GM18502 (cell line): ENCODE results near the gene SLC38A10.

Source experiments
- ATAC-seq: cut with Tn5 transposase; IDR thresholded peaks from one replicate; pipeline ENCODE4 v1.9.1; 2021; ENCODE audit warnings: mild to moderate bottlenecking; ENCODE audit not compliant: unreplicated experiment, poor library complexity

SLC38A10 gene

DNA sequence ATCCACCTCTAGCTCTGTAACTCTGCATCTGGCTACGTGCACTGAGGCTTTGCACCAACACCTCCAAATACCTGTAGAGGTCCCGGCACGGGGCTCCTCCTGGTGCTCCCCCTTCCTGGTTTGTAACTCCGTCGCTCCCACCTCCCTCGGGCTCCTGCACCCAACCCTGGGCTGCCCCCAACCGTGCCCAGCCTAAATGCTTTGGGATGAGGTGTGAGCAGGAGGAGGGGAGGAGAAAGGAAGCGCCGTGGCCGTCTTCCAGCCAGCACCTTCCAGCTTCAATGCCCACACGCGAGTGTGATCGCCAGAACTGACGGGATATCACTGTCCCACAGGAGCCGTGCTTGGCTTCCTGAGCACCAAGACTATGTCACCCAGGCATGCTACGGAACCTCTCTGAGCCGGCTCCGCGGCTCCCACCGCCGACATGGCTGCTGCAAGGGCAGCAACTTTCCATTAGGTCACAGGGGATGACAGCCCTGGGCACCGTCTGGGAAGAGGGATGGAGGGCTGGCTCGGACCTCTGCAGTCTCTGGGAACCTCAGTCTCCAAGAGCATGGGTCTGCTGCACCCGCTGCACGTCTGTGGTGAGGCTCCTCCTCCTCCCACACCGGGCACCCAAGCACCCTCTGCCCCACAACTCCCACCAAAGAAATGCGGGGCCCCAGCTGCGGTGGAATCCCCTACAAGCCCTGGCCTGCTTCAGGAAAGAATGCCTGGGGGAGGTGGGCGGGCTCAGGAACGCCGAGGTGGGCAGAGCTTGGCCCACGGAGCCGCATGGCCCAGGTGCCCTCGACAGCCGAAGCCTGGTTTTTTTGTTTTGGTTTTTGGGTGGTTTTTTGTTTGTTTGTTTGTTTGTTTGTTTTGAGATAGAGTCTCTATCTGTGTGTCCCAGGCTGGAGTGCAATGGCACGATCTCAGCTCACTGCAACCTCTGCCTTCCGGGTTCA is 6.4 kb upstream of the SLC38A10 start:
- ATAC-seq, result no peak

DNA sequence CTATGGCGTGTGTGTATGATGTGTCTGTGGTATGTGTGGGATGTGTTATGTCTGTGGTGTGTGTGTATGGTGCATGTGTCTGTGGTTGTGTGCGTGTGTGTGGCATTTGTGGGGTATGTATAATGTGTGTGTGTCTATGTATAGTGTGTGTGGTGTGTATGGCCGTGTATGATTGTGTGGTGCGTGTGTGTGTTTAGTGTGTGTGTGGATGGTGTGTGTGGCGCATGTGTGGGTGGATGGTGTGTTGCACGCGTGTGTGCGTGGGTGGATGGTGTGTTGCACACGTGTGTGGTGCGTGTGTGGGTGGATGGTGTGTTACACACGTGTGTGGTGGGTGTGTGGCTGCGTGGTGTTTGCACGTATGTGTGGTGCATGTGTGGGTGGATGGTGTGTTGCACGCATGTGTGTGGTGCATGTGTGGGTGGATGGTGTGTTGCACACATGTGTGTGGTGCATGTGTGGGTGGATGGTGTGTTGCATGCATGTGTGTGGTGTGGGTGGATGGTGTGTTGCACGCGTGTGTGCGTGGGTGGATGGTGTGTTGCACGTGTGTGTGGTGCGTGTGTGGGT is 5.6 kb upstream of the SLC38A10 start:
- ATAC-seq, result no peak

DNA sequence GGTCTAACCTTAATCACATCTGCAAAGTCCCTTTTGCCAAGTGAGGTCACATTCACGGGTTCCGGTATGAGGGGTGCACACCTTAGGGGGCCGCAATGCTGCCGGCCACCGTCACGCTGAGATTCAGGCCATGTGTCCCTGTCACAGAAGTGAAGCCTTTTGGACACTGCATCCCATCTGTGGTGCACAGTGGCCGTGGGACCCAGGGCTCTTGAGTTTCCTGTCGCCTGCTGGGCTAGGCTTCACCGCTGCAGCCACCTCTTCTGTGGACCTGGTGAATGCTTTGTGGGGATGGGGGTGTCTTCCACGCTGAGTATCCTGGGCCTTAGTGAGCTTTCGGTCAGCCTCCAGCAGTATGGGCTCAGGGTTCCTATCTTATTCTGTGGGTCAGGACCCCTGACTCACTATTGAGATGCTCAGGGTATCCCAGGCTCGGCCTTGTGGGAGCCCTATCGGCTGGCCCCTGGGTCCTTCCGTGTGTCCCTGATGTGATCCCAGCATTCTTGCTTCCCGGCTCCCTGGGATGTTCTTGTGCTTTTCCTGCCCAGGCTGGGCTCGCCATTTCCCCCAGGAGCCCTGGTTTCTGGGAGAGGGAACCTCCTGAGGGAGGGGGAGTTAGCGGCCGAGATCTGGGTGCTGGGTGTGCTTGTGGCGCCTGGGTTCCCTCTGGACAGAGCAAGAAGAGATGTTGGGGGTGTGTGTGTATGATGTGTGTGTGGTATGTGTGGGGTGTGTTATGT is 4.9 kb upstream of the SLC38A10 start:
- no peak for ATAC-seq

DNA sequence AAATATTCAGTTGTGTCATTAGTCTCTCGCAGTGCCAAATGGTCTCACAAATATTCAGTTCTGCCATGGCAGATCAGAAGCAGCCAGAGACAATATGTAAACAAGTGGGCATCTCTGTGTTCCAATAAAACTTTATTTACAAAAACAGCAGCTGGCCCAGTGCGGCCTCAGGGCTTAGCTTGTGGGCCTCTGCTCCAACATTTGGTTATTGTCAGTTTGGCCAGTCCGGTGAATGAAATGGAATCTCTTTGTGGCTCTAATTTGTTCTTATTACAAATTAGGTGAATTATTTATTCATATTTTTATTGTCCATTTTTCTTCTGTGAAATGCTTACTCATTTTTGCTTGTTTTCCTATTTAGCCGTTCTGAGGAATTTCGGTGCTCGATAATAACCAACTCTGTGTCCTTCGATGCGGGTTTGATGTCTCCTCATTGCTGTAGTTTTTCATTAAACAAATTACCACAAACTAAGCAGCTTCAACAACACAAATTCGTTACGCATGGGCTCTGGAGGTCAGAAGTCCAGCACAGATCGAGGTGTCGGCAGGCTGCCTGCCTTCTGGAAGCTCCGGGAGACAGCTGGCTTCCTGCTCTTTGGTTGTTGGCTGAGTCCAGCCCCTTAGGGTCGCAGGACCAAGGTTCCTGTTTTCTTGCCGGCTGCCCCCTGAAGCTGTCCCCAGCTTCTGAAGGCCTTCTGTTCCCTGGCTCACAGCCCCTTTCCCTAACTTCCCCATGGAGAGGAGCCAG is 4.1 kb upstream of the SLC38A10 start:
- ATAC-seq, result no peak

GRCh38 chr17:81298325-81298990 is 3.4 kb upstream of the SLC38A10 start:
- ATAC-seq, result no peak

DNA sequence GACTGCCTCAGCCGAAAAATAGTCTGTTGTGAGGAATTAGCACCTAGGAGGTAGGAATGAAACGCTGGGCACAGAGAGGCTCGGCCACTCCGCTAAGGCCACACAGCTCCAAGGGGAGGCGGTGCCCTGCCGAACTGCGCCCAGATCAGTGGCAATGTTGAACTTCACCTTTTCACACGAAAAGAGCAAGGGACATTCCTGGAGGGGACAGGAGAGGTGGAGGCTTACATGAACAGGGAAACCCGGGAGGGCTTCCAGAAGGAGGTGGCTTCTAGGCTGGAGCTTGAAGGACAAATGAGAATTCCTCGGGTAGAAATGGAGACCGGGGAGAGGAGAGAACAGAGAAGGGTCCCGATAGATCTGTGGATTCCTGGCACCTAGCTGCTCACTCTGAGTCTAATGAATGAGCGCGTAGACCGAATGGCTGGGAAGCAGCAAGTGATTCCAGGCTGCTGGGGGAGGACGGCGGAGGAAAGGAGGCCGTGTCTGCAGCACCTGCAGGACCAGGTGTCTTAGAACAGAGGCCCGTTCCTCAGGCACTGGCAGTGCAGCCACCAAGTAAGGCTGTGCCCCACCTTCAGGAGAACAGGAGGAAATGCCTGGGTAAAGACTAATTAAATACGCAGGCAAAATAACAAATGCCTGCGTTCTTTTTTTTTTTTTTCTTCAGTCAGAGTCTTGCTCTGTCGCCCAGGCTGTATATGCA is 722 bp upstream of the SLC38A10 start:
- ATAC-seq, result peak; percentile 22

- peak; percentile 12 for ATAC-seq
These were observed 536 bp downstream of the SLC38A10 start for GRCh38 chr17:81294512-81295030.

DNA sequence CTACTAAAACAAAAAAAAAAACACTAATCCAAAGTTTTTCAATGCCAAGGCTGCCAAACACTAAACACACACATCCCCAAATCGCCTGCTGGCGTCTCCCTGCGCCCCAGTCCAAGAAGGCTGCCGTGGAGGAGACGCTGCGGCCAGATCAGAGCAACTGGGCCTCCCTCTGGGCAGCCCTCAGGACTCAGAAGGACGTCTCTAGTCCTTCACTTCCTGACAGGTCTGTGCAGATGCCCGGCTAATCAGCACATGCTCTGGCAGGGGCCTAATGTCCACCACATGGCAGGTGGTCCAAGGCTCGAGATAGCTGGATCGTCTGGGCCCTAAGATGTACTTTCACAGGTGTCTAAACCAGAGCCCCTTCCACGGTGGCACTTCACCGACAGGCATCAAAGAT is 2.7 kb downstream of the SLC38A10 start:
- no peak for ATAC-seq

DNA sequence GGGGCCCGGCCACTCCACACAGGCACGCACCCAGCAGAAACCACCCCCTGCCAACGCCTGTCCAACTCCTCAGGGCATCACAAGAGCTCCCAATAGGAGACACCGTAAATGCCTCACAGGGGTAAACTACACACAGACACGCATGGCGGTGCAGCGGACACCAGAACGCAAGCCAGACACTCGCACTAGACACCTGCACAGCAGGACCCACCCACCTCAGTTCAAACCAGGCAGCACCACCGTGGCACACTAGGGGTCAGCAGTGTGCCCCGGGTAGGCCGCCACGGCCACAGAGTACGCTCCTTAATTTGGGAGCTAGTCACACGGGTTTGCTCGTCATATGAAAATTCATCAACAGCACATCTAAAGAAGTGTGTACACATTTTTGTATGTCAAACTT is 3.4 kb downstream of the SLC38A10 start:
- ATAC-seq, result peak; percentile 37

DNA sequence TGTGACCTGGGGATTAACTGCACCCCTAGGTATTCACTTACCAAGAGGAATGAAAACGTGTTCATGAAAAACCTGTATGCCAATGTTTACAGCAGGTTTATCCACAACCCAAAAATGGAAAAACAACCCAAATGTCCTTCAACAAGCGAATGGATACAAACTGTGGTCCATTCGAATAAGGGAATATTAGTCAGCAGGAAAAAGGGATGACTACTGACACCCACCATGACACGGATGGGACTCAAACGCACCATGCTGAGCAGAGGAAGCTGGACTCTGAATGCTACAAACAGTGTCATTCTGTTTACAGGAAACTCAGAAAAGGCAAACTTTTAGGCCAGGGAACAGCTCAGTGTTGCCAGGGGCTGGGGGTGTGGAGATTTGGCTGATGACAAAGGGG is 4.9 kb downstream of the SLC38A10 start:
- no peak for ATAC-seq

DNA sequence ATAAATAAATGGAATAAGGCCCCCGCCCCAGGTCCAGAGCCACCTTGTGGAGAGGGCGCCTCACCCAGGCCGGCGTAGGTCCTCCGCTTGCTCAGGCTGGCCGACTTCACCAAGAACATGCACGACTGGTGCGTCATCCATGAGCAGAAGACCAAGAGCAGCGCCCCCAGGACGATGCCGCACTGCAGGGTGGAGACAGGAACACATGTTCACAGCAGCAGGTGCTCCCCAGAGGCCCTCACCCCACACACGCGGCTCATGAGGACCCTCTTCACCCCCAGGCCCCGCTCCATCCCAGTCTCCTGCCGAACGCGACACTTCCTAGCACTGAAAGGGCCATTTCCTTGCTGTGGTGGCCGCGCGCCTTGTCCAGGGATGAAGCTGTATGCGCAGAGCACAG is 5.5 kb downstream of the SLC38A10 start:
- no peak for ATAC-seq

DNA sequence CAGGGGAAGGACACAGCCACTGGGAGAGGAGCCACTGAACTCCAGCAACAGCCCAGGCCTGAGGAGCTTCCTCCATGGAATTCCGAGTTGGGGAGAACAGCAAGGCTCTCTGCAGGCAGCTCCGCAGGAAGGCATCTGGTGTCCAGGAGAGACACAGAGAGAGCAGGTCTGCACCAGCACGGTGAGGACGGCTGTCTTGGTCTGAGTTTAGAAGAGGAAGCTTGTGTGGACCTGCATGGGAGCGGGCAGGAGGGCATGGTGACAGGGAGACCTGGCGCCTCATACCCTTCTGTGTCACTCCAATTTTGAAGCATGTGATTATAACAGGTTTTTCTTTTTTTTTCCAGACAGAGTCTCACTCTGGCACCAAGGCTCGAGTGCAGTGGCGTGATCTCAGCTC is 6.4 kb downstream of the SLC38A10 start:
- no peak for ATAC-seq

DNA sequence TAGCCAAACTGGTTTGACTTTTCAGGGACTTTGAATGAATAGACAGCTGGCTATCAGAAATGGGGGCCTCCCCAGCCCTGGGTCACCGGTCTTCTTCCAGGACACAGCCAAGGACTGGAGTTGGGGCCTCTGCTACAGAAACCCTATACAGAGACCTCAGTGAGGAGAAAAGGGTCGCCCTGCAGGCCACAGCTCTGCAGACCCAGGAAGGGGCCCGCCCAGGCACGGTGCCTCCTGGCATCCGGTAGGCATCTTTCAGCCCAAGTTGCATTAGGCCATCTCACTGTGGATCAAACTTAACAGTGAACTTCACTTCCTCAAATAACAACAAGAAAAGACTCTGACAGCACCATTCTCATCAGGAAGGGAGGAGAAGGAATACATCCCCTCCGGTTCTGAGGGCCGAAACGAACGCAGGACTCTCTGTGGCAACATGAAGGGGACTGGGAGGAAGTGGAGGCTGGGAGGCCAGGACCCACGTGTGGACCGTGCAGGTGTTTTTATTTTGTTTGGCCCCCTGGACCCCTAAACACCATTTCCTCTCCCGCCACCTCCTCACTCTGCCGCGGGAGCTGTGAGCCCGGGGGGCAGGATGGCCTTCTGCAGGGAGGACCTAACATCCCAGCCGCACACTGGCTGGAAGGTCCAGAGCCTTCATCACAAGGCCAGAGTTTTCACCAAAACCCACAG is 7.2 kb downstream of the SLC38A10 start:
- no peak for ATAC-seq

GRCh38 chr17:81287152-81287551 is 8.0 kb downstream of the SLC38A10 start:
- no peak for ATAC-seq

DNA sequence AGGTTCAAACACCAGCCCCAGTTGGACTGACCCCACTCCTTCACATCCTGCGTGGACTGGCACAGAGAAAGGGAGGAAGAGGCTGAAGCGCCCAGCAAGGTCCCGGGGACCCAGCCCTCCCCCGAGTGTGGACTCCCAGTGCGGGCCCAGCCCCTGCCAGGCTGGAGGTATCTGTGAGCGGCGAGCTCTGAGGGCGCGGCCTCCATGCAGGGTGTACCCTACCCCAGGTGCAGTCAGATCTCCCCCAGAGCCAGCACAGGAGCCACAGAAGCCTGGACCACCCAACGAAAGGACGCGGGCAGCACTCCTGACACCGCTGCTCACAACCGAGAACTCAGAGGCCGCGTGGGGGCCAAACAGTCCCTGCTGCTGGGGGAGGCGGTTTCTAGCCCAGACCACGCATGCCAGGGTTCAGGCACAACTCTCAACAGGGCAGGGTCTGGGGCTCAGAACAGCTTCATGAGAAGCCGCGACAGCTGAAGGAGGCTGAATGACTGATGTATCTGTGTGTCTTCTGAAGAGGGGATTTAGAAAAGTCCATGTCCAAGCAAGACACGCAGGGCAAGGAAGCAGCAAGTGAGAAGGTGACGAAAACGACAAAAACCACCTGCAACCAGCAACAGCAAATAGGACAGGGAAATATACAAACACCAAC is 8.5 kb downstream of the SLC38A10 start:
- ATAC-seq, result no peak

DNA sequence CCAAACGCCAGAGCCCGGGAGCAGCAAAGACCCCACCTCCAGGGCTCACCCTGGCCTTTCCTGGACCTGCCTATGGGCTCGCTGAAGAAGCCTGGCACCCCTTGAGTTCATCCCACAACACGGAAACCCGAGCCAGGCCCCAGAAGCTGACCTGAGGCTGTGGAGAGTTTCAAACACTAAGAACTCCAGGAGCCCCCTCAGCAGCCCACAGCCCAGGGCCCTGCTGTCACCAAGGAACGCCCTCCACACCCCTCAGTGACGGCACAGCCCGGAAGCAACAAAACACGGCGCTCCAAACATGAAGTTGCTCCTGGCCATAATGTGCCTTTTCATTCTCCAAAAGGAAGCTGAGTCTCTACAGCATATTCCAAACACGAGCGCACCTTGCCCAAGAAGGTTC is 9.2 kb downstream of the SLC38A10 start:
- ATAC-seq, result no peak

- ATAC-seq, result no peak
These were observed 9.8 kb downstream of the SLC38A10 start for GRCh38 chr17:81285179-81285878.
